IPS-11a (cell line): ENCODE results near the gene MAB21L4.
"Not testable (repeated sequence)": the region's sequence is repeated elsewhere in the genome, so short reads cannot be mapped to it uniquely, and the experiment has no call there.

Source experiments
- H3K4me3 ChIP-seq: one replicate; pipeline ENCODE4 v1.5.1; 2013; ENCODE audit warnings: low read depth, low read length, control low read depth

The MAB21L4 gene

DNA sequence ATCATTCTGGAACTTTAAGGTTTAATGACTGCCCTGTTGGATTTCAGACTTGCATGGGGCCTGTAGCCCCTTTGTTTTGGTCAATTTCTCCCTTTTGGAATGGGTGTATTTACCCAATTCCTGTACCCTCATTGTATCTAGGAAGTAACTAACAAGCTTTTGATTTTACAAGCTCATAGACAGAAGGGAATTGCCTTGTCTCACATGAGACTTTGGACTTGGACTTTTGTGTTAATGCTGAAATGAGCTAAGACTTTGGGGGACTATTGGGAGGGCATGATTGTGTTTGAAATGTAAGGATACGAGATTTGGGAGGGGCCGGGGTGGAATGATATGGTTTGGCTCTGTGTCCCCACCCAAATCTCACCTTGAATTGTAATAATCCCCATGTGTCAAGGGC is 49.6 kb downstream of the MAB21L4 start:
- H3K4me3 ChIP-seq, result not testable (repeated sequence)

- no peak overlapping the region for H3K4me3 ChIP-seq
Observed at GRCh38 chr2:240840435-240841060, 55.4 kb downstream of the MAB21L4 start.

GRCh38 chr2:240839152-240840143 is 56.5 kb downstream of the MAB21L4 start:
- H3K4me3 ChIP-seq, result no peak overlapping the region

GRCh38 chr2:240837621-240838020 is 58.3 kb downstream of the MAB21L4 start:
- no peak overlapping the region for H3K4me3 ChIP-seq

DNA sequence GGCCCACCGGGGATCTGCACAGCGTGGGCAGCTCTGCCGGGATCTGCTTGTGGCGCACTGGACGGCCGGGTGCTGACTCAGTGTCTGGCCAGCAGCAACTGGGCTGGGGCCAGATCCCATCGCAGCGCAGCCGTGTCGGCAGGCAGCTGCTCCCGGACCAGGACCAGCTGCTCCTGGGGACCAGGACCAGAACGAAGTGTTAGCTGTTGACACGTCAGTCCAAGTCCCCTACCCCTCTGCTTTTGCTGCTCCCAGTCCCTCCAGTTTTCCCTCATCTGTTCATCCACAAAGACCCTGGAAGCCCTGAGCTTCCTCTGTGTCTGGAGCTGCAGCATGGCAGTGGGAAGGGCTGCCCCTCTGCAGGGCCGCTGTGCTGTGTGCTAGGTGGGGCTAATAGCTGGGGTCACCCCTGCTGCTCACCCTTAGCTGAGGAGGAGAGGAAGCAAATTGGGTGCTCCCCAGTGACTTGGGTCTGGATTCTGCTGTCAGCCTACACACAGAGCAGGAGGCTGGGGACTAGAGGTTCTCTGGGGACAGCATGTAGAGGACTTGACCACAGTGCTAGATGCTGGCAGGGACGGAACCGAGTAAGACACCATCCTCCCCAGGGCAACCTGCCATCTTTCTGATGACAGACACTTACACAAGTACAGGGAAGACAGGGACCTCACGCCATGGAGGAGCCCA is 59.0 kb downstream of the MAB21L4 start:
- H3K4me3 ChIP-seq, result no peak overlapping the region
